SH-SY5Y (cell line): ENCODE results near the gene LRMDA.

Experiments used
- GATA2 ChIP-seq: IDR thresholded peaks from 2 replicates; pipeline ENCODE4 v1.6.1; 2011; ENCODE audit warnings: mild to moderate bottlenecking, low read depth, low read length
- GATA3 ChIP-seq: IDR thresholded peaks from 2 replicates; pipeline ENCODE4 v1.6.1; 2011; ENCODE audit warnings: low read depth, mild to moderate bottlenecking, low read length, moderate library complexity

Gene LRMDA

DNA sequence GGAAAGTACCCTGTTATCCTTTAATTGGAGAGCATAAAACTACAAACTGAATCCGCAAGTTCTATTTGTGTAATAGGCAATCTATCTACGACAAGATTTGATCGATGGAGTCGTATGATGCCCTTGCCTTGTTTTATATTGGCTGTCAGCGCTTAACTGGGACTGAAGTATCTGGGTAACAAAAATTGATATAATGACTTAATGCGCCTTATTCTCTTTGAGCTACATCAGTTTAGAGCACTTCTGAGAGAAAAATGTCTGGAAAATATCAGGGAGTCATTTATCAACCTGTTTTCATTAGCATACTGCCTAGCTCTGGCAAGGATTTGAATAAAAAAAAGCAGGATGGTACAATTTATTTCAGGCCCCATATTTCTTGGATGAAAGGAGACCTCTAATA is 262.1 kb downstream of the LRMDA start:
- TF ChIP-seq GATA2 (no peak), GATA3 (no peak)

DNA sequence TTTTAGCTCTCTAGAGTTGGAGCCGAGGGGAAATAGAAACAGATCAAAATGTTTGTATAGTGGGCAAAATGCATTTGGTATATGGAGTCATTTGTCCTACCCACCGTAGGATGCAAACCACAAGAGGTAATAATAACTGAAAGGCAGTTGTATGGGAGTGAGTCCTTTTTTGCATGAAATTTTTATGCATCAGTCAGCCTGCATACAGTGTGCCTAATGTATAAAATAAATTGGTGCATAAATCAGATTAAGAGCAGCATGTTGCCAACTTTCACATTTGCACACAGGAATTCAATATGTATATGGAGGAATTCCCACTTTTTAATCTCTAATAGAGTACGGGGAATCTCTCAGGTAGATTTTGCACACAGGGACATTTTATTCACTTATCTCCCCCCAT is 262.8 kb downstream of the LRMDA start:
- 0 out of 2 replicates have a peak, but pooled peaks have one; percentile 16 for TF ChIP-seq GATA2
- TF ChIP-seq GATA3 = no peak

DNA sequence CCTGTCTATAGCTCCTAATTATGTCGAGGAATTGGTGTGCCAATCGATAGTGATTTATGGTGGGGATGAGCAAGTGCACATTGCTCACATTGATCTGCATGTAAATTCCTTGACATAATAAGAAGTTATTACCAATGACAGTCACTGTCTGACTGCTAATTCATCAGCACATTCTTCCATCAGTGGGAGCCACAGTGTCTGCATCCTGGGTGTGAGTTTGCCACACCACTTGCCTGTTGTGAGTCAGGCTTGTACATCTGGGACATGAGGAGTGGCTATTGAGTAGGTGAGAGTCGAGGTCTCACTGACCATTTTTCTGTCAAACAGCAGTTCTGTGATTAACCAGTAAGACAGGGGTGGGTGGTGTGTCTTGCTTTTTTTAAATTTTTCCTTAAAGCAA is 263.4 kb downstream of the LRMDA start:
- TF ChIP-seq GATA3 = no peak
- no peak for TF ChIP-seq GATA2

DNA sequence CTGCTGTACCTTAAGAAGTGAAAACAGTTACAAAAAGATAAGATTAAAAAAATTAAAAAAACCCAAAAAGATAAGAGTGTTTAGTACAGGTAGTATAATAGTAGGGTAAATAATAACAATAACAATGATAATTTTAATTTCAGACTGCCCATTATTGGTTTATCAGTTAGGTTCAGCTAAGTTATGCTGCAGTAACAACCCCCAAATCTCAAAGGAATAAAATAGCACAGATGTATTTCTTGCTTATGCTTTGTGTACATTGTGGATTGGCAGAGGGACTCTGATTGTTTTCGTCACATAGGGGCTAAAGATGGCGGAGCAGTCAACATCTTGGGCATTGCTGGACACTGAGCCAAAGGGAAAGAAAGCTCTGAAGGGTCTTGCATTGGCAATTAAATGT is 264.6 kb downstream of the LRMDA start:
- TF ChIP-seq GATA3 = no peak
- no peak for TF ChIP-seq GATA2

DNA sequence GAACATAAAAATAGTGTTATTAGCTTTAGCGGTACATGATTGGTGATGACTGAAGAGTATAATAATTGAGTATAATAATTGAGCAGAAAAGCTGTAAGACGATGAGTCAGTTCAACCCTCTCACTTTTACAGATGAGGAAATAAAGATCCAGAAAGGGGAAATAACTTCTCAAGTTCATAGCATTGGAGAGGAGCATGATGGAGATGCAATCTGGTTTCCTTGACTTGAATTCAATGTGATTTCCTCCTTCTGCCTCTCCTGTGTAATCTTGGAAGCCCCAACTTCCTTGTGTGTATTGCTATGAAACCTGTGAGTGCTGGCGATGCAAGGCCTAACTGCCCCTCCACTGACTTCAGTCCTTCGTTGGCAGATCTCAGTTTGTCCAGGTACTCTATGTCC is 265.1 kb downstream of the LRMDA start:
- TF ChIP-seq GATA2 = no peak

DNA sequence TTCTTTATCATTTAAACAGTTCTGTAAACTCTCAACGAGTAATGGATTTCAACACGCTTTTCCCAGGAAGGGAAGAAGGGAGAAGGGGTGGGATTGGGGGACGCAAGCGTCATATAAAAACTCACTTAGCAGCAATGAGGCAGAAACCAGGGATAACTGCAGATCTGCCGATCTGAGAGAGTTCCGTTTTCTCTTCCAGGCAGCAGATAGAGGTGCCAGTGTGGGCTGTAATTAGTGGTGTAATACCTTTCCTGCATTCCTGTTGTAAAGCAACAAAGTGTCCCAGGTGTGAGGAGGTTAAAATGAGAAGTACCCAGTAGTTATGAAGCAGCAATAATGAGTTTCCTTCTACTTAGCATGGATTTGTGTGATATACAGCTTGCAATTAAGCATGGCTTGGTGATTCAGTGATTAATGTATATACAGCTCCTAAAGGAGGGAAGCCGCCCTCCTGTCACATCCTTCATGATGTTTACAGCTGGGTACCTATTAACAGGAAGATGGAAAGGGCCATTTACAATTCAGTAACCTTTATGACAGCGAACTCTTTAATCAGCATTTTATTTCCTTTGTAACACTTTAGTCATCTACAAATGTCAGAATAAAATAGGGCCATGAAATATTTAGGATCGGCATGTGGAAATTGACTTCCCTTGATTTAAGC is 271.9 kb downstream of the LRMDA start:
- TF ChIP-seq GATA2 (no peak), GATA3 (no peak)

DNA sequence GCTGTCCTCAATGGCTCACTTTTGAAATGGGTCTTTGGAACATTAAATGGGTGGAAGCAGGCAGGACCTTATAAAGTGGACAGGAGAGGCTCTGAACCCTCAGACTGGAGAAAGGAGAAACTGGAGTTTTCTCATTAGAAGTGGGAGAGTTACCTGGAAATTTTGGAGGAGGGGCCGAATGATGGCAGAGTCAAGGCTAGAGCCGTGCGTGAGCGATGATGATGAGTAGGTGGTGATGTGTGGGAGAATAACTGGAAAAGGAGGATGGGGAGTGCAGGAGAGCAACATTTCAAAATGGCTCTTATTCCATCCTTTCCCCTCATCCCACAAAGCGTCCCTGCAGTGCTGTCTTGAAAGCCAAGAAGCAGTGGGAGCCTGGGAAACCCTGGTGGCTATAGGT is 274.0 kb downstream of the LRMDA start:
- TF ChIP-seq GATA3 = no peak

DNA sequence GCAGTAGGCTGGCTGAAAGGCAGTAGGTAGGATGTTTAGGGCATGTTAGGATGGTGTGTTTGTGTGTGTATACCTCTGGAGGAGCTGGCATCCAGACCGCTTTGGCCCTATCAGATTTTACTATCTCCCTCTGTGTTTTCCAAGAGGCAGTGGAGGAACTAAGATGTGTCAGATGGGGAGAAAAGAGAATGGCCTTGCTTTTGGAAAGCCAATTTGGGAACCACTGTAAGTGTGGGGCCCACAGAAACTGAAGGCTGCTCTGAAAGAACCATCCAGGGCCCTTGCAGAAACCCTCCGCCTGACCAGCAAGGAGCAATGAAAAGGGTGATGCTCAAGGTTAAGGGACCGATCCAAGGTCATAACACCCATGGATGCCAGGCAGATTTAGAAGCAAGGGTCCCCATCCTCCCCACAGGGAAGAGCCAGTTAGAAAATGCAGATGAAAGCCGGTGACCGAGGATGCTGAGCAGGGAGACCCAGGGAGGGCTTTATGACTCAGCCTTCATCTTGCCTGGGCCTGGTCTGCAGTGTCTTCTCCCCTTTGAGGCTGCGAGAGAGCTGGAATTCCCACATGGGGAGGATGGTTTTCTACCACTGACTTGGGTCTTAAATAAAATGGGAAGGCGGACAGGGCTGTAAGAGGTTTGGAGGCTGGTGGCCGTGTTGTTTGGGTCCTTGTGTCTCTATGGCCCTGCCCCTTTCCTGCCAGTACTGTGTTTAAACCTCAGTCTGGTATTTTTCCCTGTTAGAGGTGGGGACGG is 275.8 kb downstream of the LRMDA start:
- TF ChIP-seq GATA2 (no peak), GATA3 (no peak)

DNA sequence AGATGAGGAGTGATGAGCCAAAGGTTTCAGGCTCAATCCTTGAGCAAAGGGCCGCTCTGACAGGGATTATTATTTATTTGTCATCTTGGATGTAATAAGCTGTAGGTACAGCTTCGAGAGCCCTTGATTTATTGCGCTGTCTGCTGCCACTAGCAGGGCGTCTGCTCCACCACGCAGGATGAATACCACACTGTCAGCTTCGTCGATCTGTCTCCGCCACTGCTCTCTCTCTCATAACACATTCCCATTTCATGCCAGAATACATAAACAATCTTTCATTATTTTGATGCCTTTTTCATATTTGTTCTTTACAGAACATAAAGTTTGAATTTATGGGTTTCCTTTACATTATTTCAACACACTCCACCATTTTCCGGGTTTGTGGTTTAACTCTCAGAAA is 276.6 kb downstream of the LRMDA start:
- no peak for TF ChIP-seq GATA3
- TF ChIP-seq GATA2 = no peak

DNA sequence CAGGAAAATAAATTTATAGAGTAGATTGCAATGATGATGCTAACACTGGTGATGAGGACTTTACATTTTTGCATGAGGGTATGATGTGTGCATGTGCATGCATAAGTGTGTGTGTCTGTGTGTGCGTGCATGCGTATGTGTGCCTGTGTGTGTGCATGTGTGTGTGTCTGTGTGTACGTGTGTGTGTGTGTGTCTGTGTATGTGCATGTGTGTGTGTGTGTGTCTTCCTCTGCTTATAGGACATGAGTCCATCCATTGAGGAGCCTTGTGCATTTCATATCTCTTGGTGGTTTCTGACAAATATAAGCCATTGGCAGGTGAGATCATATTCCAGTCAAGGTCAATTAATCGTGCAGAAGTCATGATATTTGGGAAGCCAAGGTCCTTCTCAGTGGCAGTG is 277.8 kb downstream of the LRMDA start:
- no peak for TF ChIP-seq GATA2
- no peak for TF ChIP-seq GATA3

DNA sequence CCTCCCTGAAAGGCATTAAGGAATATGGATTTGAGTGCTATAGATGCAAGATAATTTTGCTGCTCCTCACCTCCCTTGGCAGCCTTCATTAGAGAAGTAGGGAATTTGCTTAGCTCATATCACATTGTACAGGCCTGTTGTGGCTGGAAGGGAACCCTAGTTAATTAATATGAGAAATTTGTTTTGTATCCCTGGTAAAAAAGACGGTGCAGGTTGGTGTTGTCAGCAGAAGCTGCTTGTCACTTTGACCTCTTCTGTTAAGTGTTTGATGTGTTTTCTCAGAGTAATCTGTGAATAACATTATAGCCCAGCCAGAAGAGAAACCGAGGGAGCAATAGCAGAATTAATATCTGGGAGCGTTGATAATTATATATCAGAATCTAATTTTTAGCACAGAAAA is 278.4 kb downstream of the LRMDA start:
- TF ChIP-seq GATA3 (no peak), GATA2 (no peak)

DNA sequence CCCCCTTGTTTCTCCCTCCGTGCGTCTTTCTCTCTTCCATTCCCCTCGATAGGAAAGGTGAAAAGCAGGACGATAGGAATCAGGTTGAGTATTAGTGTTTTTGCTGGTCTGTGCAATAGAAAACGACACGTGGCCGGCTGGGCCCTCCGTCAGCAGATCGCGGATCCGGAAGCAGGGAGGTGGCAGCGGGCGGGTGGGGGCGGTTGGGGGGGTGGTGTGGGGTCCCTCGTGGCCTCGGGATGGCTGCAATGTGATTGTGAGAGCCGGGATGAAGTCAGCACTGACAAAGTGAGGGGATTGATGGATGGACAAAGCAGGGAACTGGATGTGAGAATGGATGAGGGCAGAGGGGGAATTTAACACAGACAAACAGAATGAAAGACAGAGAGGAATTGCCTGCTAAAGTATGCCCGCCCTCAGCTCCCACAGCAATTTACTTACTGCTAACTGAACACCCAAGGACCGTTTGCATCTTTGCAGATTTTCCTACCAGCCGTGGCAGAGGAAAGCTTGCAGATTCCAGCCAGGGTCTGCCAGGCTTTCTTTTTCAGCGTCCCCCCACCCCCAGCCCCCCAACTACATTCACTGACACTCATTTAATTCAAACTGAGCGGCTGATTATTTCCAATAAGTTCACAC is 280.9 kb downstream of the LRMDA start:
- no peak for TF ChIP-seq GATA2
- no peak for TF ChIP-seq GATA3

DNA sequence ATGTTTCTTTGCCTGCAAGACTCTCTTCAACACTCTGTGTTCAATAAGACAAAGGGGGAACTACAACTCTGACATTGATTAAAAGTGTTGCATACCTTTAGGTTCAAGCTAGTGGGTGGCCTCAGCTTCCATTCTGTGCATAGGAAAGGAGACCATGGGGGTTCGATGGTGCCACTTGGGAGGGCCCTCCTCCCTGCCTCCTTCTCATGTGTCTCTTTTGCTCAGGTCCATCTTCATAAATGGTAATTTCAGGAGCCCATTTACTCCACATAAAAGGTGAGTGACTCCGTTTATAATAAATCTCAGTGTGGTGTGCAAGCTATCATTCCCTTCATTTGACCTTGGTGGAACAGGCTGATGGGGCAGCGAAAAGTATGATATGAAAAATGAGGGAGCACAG is 285.1 kb downstream of the LRMDA start:
- no peak for TF ChIP-seq GATA2
- no peak for TF ChIP-seq GATA3

DNA sequence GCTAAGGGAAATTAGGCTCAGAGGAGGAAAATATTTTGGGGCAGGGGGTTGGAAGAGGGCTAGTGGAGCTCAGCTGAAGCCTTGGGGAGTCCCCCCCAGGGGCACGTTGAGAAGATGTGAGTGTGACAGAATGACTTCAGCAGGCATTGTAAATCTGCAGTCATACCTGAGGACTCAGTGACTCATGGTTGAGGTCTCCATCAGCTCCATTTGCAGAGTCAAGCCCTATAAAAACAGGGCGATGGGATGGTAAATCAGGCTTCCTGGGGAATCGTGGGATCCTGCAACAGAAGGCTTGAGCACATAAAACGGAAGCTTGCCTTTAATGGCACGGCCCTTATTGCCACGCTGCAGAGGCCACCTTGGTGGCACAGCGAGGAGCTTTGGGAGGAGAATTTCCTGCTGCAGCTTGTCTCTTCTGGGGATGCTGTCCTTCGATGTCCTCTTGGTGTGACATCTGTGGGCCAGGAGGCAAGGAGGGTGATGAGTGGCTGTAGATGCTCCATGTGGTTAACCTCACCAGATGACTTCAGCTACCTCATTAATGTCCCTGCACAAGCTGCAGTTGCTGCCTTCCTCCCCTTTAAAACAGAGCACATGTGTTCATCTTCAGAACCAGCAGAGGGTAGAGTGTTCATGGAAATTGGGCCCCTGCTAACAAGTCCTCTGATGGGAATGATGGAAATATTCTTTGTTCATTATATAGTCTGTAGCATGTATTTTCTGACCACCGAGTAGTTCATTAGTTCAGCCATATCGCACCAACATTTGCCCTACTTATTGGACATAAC is 285.9 kb downstream of the LRMDA start:
- no peak for TF ChIP-seq GATA3
- TF ChIP-seq GATA2 = no peak
